GM23338 (cell line): ENCODE measurements around the gene GLI3. TPM values are rescaled to one million over a fixed set of nuclear protein-coding genes. Genes with fewer than 3 reads are reported as not detected.

ENCODE experiments used
- ATAC-seq: fragments of 200-7000 bp; cut with Tn5 transposase; 3 replicates; pipeline ENCODE4 v1.9.1; 2020
- DNase-seq: peaks from one replicate; pipeline ENCODE4 v3.0.0-alpha.2; 2015; ENCODE audit warnings: low spot score
- H2AFZ ChIP-seq: fragments of 200-600 bp; sonication (generic); 2 replicates; pipeline ENCODE4 v1.8.0; 2016; ENCODE audit warnings: antibody characterized with exemption, mild to moderate bottlenecking, moderate library complexity
- H3F3A ChIP-seq: fragments of 200-600 bp; sonication (generic); replicated peaks from 2 replicates; pipeline ENCODE4 v1.8.0; 2017; ENCODE audit warnings: antibody characterized with exemption, mixed run types, low read depth
- H3K27ac ChIP-seq: fragments of 200-600 bp; sonication (generic); 2 replicates; pipeline ENCODE4 v1.6.1; 2016; ENCODE audit warnings: low read depth
- H3K27me3 ChIP-seq: fragments of 200-600 bp; sonication (generic); 2 replicates; pipeline ENCODE4 v1.8.0; 2016; ENCODE audit warnings: mild to moderate bottlenecking, mixed run types, moderate library complexity; ENCODE audit not compliant: insufficient read depth
- H3K36me3 ChIP-seq: fragments of 200-600 bp; sonication (generic); 2 replicates; pipeline ENCODE4 v1.8.0; 2016; ENCODE audit warnings: mild to moderate bottlenecking; ENCODE audit not compliant: insufficient read depth
- H3K4me1 ChIP-seq: fragments of 200-600 bp; sonication (generic); 2 replicates; pipeline ENCODE4 v1.8.0; 2016; ENCODE audit warnings: mild to moderate bottlenecking, moderate library complexity; ENCODE audit not compliant: insufficient read depth
- H3K4me2 ChIP-seq: fragments of 200-600 bp; sonication (generic); 2 replicates; pipeline ENCODE4 v1.7.1; 2017; ENCODE audit warnings: mixed run types
- H3K4me3 ChIP-seq: fragments of 200-600 bp; sonication (generic); 2 replicates; pipeline ENCODE4 v1.6.1; 2016; ENCODE audit warnings: mixed run types
- H3K79me2 ChIP-seq: fragments of 200-600 bp; sonication (generic); replicated peaks from 2 replicates; pipeline ENCODE4 v1.8.0; 2017; ENCODE audit warnings: mild to moderate bottlenecking; ENCODE audit not compliant: insufficient read depth
- H3K9me2 ChIP-seq: fragments of 200-600 bp; sonication (generic); 2 replicates; pipeline ENCODE4 v1.8.0; 2017; ENCODE audit not compliant: insufficient read depth
- H4K20me1 ChIP-seq: fragments of 200-600 bp; sonication (generic); replicated peaks from 2 replicates; pipeline ENCODE4 v1.8.0; 2017; ENCODE audit warnings: mild to moderate bottlenecking; ENCODE audit not compliant: insufficient read depth
- H3K27ac Mint-ChIP-seq: 2 replicates; pipeline ENCODE4 v1.8.0; 2020; ENCODE audit warnings: inconsistent platforms, mild to moderate bottlenecking, moderate library complexity, mixed read lengths
- H3K27me3 Mint-ChIP-seq: 3 replicates; pipeline ENCODE4 v1.8.0; 2022; ENCODE audit warnings: low read depth, mild to moderate bottlenecking, moderate library complexity, mixed read lengths, inconsistent platforms; ENCODE audit not compliant: insufficient read depth, poor library complexity
- H3K36me3 Mint-ChIP-seq: 3 replicates; pipeline ENCODE4 v1.8.0; 2021; ENCODE audit warnings: low read depth, mild to moderate bottlenecking, inconsistent platforms, moderate library complexity, mixed read lengths
- H3K4me1 Mint-ChIP-seq: 3 replicates; pipeline ENCODE4 v1.8.0; 2020; ENCODE audit warnings: mild to moderate bottlenecking, inconsistent platforms, mixed read lengths
- H3K4me3 Mint-ChIP-seq: 3 replicates; pipeline ENCODE4 v1.8.0; 2021; ENCODE audit warnings: moderate library complexity, mild to moderate bottlenecking, inconsistent platforms, mixed read lengths
- H3K9me3 Mint-ChIP-seq: 3 replicates; pipeline ENCODE4 v1.8.0; 2020; ENCODE audit warnings: moderate library complexity, mild to moderate bottlenecking, inconsistent platforms, mixed read lengths
- CREB1 ChIP-seq: fragments of 250-450 bp; sonication (Bioruptor Pico); IDR thresholded peaks from 2 replicates; pipeline ENCODE4 v1.5.0; 2020; ENCODE audit warnings: low read depth, mild to moderate bottlenecking, moderate library complexity
- CTCF ChIP-seq, 2 experiments: fragments of 200-600 bp in 1 of 2; sonication (generic) in 1 of 2; conservative IDR thresholded peaks; 2 replicates each; pipeline versions ENCODE4 v1.5.1 to v1.6.1; 2016 to 2017; ENCODE audit warnings: antibody characterized with exemption in 2 of 2, low read depth in 2 of 2, mild to moderate bottlenecking in 2 of 2, moderate library complexity in 1 of 2
- ETS1 ChIP-seq: IDR thresholded peaks from 2 replicates; pipeline ENCODE4 v1.6.1; 2016; ENCODE audit warnings: antibody characterized with exemption
- EZH2 ChIP-seq: fragments of 200-600 bp; sonication (generic); IDR thresholded peaks from one replicate; pipeline ENCODE4 v1.8.0; 2017; ENCODE audit warnings: antibody characterized with exemption, mild to moderate bottlenecking, low read depth; ENCODE audit not compliant: unreplicated experiment
- EZH2phosphoT487 ChIP-seq: fragments of 200-600 bp; sonication (generic); IDR thresholded peaks from one replicate; pipeline ENCODE4 v1.8.1; 2018; ENCODE audit warnings: antibody characterized with exemption; ENCODE audit not compliant: unreplicated experiment
- JUNB ChIP-seq: IDR thresholded peaks from one replicate; pipeline ENCODE4 v1.6.1; 2016; ENCODE audit warnings: antibody characterized with exemption; ENCODE audit not compliant: unreplicated experiment
- POLR2AphosphoS5 ChIP-seq: IDR thresholded peaks from 2 replicates; pipeline ENCODE4 v1.6.1; 2016; ENCODE audit warnings: antibody characterized with exemption, low read depth
- ZNF114 ChIP-seq: fragments of 250-450 bp; sonication (Bioruptor Pico); IDR thresholded peaks from 2 replicates; pipeline ENCODE4 v1.5.0; 2020; ENCODE audit warnings: mild to moderate bottlenecking, moderate library complexity
- polyA plus RNA-seq: library from polyadenylated mRNA; unstranded; fragments of >200 nt; fragmentation: Nextera tagmentation; extraction: Ambion mirVana; gene quantifications from 2 replicates; pipeline ENCODE4 v1.2.1, GENCODE V29; 2016
- total RNA-seq: library from RNA; depleted of rRNA; stranded (reverse); fragments of >200 nt; shearing (Covaris generic); gene quantifications from 2 replicates; pipeline ENCODE4 v1.2.3, GENCODE V29; 2014
- TF ChIP-seq, protein P1 (sequence below): IDR thresholded peaks from one replicate; pipeline ENCODE4 v1.6.1; 2018; ENCODE audit warnings: antibody characterized with exemption; ENCODE audit not compliant: unreplicated experiment

Gene GLI3
- total and polyA plus RNA-seq, 2 experiments from 2014 or later, result 16.1 to 17.9 TPM

GRCh38 chr7:42186151-42186550, 50.9 kb downstream of the GLI3 start:
- Histone ChIP-seq H3K27ac (no peak overlapping the region), H3K79me2 (peaks cover 18% of the 10 kb centered on the region), H4K20me1 (no peaks in the 10 kb centered on the region; the same call in none of the 2 replicates), H3K36me3 (no peaks in the 10 kb centered on the region), H3K4me3 (no peak overlapping the region), H3K9me2 (no peaks in the 10 kb centered on the region; the same call in 1 of the 2 replicates), H3K4me2 (no peak overlapping the region), H3K4me1 (no peaks in the 10 kb centered on the region; the same call in 1 of the 2 replicates), H3K27me3 (no peaks in the 10 kb centered on the region), H3F3A (no peaks in the 10 kb centered on the region), H2AFZ (no peak overlapping the region)
- no peaks in the 10 kb centered on the region for H3K27me3 Mint-ChIP-seq
- no peaks in the 10 kb centered on the region for H3K36me3 Mint-ChIP-seq
- DNase-seq (peak; percentile 81), ATAC-seq (peak; percentile 98)
- H3K4me3 Mint-ChIP-seq, result no peak overlapping the region; the same call in 2 of the 3 replicates
- H3K9me3 Mint-ChIP-seq, result no peaks in the 10 kb centered on the region
- H3K4me1 Mint-ChIP-seq, result peaks cover 16% of the 10 kb centered on the region
- H3K27ac Mint-ChIP-seq, result no peak overlapping the region
- TF ChIP-seq CTCF (conservative IDR thresholded peaks at IDR 0.05; ENCODE audit: low read depth in 2 of 2) (peak; percentile 76 to 99), EZH2 (no peak)

GRCh38 chr7:42185726-42186125, 51.3 kb downstream of the GLI3 start:
- ATAC-seq, result peak; percentile 31
- Mint-ChIP-seq H3K4me3 (no peak overlapping the region), H3K4me1 (peaks cover 16% of the 10 kb centered on the region), H3K9me3 (no peaks in the 10 kb centered on the region), H3K36me3 (no peaks in the 10 kb centered on the region), H3K27me3 (no peaks in the 10 kb centered on the region), H3K27ac (no peak overlapping the region)
- H3K4me2 ChIP-seq, result no peak overlapping the region
- no peak overlapping the region for H2AFZ ChIP-seq
- H3K4me3 ChIP-seq, result no peak overlapping the region
- no peaks in the 10 kb centered on the region for H3K27me3 ChIP-seq
- no peak overlapping the region for H3K27ac ChIP-seq
- H3K9me2 ChIP-seq, result no peaks in the 10 kb centered on the region; the same call in 1 of the 2 replicates
- H3F3A ChIP-seq, result no peaks in the 10 kb centered on the region
- H4K20me1 ChIP-seq, result no peaks in the 10 kb centered on the region; the same call in none of the 2 replicates
- no peaks in the 10 kb centered on the region for H3K36me3 ChIP-seq
- no peaks in the 10 kb centered on the region; the same call in 1 of the 2 replicates for H3K4me1 ChIP-seq
- peaks cover 15% of the 10 kb centered on the region for H3K79me2 ChIP-seq
- no peak for DNase-seq
- TF ChIP-seq ETS1 (no peak), CREB1 (CRISPR knock-in tag) (no peak), ZNF114 (CRISPR knock-in tag) (no peak), JUNB (no peak), POLR2AphosphoS5 (no peak), EZH2phosphoT487 (no peak)
- TF ChIP-seq, protein P1, sequence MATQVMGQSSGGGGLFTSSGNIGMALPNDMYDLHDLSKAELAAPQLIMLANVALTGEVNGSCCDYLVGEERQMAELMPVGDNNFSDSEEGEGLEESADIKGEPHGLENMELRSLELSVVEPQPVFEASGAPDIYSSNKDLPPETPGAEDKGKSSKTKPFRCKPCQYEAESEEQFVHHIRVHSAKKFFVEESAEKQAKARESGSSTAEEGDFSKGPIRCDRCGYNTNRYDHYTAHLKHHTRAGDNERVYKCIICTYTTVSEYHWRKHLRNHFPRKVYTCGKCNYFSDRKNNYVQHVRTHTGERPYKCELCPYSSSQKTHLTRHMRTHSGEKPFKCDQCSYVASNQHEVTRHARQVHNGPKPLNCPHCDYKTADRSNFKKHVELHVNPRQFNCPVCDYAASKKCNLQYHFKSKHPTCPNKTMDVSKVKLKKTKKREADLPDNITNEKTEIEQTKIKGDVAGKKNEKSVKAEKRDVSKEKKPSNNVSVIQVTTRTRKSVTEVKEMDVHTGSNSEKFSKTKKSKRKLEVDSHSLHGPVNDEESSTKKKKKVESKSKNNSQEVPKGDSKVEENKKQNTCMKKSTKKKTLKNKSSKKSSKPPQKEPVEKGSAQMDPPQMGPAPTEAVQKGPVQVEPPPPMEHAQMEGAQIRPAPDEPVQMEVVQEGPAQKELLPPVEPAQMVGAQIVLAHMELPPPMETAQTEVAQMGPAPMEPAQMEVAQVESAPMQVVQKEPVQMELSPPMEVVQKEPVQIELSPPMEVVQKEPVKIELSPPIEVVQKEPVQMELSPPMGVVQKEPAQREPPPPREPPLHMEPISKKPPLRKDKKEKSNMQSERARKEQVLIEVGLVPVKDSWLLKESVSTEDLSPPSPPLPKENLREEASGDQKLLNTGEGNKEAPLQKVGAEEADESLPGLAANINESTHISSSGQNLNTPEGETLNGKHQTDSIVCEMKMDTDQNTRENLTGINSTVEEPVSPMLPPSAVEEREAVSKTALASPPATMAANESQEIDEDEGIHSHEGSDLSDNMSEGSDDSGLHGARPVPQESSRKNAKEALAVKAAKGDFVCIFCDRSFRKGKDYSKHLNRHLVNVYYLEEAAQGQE, result no peak
